HG03066 (cell line): ENCODE measurements around the gene LFNG.

Experiments used
- ATAC-seq: cut with Tn5 transposase; IDR thresholded peaks from one replicate; pipeline ENCODE4 v1.9.1; 2021; ENCODE audit warnings: low read depth; ENCODE audit not compliant: unreplicated experiment

LFNG gene

GRCh38 chr7:2501947-2502646 is 17.5 kb upstream of the LFNG start:
- ATAC-seq = no peak

DNA sequence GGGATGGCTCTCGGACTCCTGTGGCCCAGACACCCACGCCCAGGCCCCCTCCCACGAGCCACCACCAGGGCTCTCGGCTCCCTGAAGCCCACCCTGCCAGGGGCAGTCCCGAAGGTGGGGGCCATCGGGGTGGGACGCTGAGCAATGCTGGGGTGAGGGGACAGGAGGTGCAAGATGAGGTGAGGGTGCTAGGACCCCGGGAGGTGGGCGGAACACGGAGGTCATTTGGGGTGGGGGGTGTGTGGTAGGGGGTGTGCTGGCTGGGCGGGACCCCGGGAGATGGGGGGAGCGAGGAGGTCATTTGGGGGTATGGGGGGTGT is 17.0 kb upstream of the LFNG start:
- ATAC-seq = no peak

DNA sequence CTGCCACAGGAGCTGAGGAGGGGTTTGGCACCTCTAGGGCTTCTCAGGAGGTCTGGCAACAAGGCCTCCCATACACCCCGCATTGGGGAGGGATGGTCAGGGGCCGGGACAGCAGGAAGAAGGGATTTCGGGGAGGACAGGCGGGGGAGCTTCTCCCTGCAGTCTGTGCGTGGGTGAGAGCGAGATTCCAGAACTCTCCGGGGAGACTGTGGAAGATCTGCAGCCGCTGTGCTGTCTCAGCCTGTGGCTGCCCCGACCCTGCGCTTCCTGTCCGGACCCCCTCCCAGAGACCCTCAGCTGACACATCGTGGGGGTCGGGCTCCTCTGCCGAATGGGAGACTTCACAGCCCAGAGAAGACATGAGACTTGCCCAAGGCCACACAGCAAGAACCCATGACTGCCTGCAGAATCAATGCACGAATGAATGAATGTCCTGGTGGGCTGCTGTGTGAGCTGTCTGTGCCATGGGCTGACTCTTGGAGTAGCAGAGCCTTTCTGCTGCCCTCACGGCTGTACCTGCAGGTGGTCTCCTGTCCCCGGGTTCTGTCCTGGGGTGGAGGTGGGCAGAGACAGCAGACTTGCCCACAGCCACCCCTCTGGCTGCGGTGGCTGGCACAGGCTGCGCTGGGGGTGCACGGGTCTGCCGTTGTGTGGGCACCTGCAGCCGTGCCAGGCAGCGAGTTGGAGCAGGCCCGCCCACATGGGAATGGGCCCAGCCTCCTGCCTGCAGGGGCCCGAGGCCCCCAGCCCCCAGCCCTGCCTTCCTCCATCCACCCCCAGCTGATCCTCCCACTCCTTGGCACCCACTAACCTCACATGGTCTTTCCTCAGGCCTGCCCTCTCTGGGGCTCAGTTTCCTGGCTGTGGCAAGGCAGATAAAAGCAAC is 16.3 kb upstream of the LFNG start:
- ATAC-seq = no peak

DNA sequence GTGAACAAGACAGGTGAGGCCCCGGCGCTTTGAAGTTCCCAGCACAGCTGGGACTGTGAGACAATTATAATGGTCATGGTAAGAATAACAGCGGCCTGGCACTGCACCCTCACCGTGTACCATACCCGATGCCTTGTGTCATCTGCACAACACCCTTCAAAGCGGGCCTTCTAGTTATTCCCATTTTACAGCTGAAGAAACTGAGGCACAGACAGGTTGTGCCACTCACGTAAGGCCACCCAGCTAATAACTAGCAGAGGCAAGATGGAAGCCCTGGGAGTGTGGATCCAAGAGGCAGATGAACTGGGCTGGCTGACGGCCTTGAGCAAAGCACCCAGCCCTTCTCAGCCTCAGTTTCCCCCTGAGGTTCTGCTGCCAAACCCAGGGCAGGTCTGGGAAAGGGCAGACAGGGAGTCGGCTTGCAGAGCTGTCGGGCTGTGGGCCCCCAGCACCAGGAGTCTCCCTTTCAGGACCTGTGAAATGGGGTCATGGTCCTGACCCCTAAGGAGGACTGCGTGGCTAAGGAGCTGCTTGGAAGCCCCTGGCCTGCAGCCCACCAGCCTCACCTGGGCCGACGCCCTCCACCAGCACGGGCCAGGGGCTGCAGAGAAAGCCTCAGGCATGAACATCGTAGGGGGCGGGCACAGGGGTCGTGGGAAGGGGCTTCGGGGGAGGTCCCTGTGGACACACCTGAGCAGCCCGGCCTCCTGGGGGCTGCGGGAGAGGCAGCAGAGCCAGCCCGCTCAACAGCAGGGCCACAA is 15.3 kb upstream of the LFNG start:
- ATAC-seq = no peak

DNA sequence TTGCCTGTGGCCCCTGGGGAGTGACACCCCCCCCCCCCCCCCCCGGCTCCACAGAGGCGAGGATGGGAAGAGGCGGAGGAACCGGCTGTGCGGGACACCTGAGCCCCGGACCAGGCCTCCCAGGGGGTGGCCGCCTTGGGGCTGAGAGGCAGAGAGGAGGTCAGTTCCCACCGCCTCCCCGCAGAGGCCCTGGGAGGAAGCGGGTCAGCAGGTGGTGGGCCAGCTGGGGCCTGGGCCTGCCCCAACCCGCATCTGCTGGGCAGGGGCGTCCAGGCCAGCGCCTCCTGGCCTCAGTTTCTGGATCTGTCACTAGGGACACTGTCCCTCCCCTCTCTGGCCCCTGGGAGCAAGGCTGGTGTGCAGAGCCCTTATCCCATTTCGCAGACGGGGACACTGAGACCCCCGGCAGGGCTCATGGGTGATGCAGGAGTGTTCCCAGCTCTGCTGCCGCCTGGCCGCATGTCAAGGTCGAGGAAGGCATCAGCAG is 14.6 kb upstream of the LFNG start:
- ATAC-seq = no peak

- ATAC-seq = no peak
Observed at GRCh38 chr7:2505401-2505800, 14.2 kb upstream of the LFNG start.

DNA sequence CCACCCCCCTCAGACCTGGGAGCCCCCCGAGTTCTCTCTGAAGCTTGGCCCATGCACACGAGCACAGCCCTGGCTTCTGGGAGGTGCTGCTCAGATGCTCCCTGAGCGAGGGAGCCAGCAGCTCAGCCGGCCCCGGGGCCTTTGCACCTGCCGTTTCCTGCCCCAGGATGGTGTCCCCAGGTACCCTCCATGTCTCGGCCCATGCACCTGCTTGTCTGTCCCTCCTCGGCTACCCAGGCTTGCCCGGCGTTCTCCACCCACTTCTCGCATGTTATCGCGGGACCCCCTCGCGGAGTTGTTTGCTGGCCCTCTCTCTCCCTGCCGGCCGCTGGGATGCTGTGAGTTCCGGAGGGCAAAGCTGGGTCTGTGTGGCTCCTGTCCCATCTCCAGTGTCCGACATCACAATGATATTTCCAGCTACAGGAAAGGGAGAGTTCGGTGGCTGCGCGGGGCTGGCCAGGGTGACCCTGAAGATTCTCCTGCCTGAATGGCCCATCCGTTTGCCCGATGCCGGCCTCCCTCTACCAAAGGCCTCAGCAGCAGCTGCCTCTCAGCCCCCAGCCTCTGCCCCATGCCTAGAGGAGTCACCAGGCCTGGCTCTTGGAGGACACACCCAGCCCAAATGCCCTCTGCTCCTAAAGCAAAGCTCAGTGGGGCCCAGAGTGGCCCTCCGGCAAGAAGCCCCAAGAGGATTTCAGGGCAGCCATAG is 12.2 kb upstream of the LFNG start:
- ATAC-seq = no peak

GRCh38 chr7:2507917-2508306 is 11.7 kb upstream of the LFNG start:
- no peak for ATAC-seq

DNA sequence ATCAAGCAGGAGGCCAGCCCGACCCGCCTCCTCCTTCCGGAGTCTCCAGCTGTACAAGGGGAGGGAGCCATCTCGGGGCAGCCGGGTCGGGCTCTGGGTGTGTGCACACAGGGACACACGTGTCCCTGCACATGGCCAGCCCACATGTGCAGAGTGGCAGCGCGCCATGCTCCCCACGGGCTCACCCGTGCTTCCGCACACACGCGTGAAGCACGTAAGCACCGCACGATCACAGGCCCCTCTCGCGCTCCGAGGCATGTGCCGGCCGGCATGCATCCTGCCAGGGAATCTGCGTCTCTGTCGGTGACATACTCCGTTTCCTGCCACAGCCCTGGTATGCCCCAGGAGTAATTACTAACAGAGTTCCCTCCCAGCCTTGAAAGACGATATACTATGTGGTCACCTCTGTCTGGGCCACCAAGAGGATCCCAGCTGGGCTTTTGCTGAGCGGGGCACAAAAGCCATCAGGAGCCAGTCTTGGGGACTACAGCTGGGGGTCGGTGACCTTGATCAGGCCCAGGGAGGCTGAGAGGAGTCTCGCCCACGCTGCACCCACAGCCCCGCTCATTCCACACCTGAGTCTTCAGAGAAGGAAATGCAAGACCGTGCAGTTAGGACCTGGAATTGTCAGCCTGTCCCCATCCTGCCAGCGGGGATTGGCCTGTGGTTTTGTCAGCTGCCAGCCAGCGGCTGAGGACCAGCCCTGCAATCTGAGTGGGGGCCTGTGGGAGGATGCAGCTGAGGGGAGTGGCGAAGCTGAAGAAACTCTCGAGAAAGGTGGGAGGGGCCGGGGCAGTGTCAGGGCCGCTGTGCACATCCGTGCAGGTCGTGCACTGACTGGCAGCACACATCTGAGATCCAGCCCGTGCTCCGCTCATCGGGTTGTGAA is 11.0 kb upstream of the LFNG start:
- peak; percentile 50 for ATAC-seq

GRCh38 chr7:2509298-2509906 is 10.2 kb upstream of the LFNG start:
- no peak for ATAC-seq

DNA sequence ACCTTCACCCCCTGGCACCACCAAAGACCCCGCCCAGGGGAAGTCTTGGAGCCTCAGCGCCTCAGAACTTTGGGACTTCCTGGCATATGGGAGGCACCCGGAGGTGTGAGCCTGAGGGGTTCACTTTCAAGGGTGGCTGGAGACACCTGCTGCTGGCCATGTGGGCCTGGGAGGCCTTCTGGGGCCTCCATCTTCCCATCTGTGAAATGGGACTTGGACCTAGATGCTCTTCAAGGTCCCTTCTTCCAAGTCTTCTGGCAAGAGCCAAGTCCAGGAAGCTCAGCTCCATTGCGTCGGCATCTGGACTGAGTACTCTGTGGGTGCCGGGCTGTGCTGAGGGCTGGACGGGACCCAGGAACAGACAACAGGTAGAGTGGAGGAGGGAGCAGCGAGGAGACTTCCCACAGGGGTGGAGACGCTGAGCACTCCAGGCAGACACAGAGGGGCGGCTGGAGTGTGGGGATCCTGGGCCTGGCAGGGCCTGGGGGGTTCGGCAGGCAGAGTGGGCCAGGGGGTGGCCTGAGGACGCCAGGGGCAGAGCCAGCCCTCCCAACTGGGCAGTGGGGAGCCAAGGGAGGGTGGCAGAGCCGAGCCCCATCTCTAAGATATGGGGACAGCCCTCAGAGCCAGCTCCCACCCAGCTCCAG is 9.3 kb upstream of the LFNG start:
- no peak for ATAC-seq

- no peak for ATAC-seq
Observed at GRCh38 chr7:2510909-2511768, 8.4 kb upstream of the LFNG start.

- ATAC-seq = no peak
Observed at GRCh38 chr7:2511769-2512168, 7.8 kb upstream of the LFNG start.

DNA sequence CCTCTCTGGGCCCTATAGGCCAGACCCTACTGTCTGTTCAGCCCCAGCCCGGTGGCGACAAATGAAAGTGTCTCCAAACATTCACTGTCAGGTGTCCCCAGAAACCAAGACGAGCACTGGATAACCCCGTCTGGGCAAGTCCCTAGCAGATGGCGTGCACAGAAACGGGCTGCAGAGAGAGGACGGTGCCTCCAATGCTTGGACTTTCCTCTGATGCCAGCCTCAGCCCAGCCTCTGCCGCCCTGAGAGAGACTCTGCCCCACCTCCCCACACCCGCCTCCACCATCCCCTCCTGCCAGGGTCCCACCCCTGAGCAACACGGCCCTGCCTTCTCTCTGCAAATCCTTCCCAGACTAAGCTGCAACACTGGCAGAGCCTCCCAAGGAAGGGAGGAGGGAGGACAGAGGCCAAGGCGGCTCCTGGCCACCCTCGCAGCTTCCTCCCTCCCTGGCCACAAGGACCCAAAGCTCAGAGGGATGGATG is 7.4 kb upstream of the LFNG start:
- no peak for ATAC-seq

DNA sequence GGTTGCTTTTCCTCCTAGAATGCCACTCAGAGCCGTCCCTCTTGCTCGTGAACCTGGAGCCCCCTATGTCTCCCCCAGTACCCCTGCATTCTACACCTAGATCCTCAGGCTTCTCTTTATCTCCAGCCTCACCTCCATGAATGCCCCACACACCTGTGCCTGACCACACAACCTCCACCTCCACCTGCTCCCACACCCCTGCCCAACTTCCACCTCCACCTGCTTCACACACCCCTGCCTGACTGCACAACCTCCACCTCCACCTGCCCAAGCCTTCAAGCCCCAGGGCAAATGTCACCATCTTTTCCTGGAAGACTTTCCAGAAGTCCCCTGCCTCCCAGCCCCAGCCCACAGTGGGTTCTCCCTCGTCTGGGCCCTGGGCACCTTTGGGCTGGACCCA is 6.9 kb upstream of the LFNG start:
- no peak for ATAC-seq

DNA sequence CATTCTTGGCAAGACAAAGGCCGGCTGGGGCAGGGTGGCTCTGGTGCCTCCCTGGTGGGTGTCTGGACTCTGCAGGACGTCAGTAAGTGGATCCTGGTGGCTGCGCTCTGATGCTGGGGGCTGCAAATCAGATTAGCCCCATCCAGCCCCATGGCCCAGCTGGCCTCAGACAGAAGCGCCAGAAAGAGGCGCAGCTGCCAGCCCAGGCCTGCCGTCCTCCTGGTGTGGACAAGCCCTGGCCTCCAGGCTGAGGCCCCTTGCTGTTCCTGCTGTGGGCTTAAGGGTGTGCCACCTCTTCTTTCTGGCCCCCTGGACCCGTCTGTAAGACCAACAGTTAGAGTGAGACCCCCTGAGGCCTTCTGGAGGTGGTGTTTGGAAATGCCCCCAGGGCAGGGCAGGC is 5.9 kb upstream of the LFNG start:
- ATAC-seq = no peak

GRCh38 chr7:2514473-2515423 is 4.8 kb upstream of the LFNG start:
- no peak for ATAC-seq
